Keratinocyte (primary cell): ENCODE measurements around the gene SLC12A9.

Experiments used
- EZH2 ChIP-seq: IDR thresholded peaks from one replicate; pipeline ENCODE4 v1.6.1; 2012; ENCODE audit warnings: inconsistent platforms, mild to moderate bottlenecking, low read length, moderate library complexity
- TF ChIP-seq, protein P1 (sequence below), 3 experiments: IDR thresholded peaks in 1 of 3; conservative IDR thresholded peaks in 1 of 3; optimal IDR thresholded peaks in 1 of 3; 2 replicates in 2 of 3; 3 replicates in 1 of 3; pipeline versions ENCODE3 to v1.5.1; 2011; ENCODE audit warnings: low read length in 3 of 3, mild to moderate bottlenecking in 3 of 3, moderate library complexity in 2 of 3, control low read depth in 1 of 3, inconsistent platforms in 1 of 3; ENCODE audit not compliant: insufficient read depth in 2 of 3; ENCODE audit errors: extremely low read depth in 1 of 3

DNA sequence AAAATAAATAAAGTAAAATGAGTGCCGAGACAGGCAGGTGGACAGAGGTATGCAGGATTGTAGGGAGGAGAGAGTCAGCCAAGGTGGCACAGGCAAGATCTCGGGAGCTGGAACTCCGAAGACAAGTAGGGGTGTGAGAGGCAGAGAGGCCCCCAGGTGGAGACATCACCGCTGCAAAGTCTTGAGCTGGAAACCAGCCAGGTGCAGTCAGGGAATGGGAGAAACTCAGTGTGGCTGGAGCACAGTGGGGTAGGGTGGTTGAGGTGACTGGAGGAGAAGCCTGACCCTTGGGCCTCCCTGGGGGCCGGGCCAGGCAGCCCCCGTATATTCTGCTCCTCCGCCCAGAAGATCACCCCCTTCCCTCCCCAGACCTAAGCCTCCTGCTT, 29.4 kb upstream of the SLC12A9 start:
- TF ChIP-seq, protein P1, sequence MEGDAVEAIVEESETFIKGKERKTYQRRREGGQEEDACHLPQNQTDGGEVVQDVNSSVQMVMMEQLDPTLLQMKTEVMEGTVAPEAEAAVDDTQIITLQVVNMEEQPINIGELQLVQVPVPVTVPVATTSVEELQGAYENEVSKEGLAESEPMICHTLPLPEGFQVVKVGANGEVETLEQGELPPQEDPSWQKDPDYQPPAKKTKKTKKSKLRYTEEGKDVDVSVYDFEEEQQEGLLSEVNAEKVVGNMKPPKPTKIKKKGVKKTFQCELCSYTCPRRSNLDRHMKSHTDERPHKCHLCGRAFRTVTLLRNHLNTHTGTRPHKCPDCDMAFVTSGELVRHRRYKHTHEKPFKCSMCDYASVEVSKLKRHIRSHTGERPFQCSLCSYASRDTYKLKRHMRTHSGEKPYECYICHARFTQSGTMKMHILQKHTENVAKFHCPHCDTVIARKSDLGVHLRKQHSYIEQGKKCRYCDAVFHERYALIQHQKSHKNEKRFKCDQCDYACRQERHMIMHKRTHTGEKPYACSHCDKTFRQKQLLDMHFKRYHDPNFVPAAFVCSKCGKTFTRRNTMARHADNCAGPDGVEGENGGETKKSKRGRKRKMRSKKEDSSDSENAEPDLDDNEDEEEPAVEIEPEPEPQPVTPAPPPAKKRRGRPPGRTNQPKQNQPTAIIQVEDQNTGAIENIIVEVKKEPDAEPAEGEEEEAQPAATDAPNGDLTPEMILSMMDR (optimal IDR thresholded peaks at IDR 0.05 in 1 of 3, IDR thresholded peaks at IDR 0.05 in 1 of 3, conservative IDR thresholded peaks at IDR 0.05 in 1 of 3; ENCODE audit: extremely low read depth in 1 of 3, insufficient read depth in 2 of 3, low read length in 3 of 3): no peak
- TF ChIP-seq EZH2: no peak
